DMS 273 (cell line): ENCODE data around the gene PRKAR2A.
A peak's percentile ranks its signal among the peaks of the same experiment; 100 is the strongest.
"Not testable (repeated sequence)": the region's sequence is repeated elsewhere in the genome, so short reads cannot be mapped to it uniquely, and the experiment has no call there.

Source experiments
- DNase-seq: peaks from one replicate; lab custom pipeline; 2025; ENCODE audit not compliant: unreplicated experiment; lab: John Stamatoyannopoulos, UW

The PRKAR2A gene

GRCh38 chr3:48734541-48734940, 113.1 kb downstream of the PRKAR2A start:
- DNase-seq: not testable (repeated sequence)

- DNase-seq: not testable (repeated sequence)
Measured at GRCh38 chr3:48733752-48734518, 113.7 kb downstream of the PRKAR2A start.

GRCh38 chr3:48727511-48727910, 120.2 kb downstream of the PRKAR2A start:
- no peak for DNase-seq

- not testable (repeated sequence) for DNase-seq
Measured at GRCh38 chr3:48725185-48725855, 122.4 kb downstream of the PRKAR2A start.

- DNase-seq: no peak
Measured at GRCh38 chr3:48723725-48724124, 123.9 kb downstream of the PRKAR2A start.

GRCh38 chr3:48723293-48723692, 124.4 kb downstream of the PRKAR2A start:
- DNase-seq: not testable (repeated sequence)

GRCh38 chr3:48716982-48717746, 130.5 kb downstream of the PRKAR2A start, which contains the start of gene IP6K2:
TSS of gene IP6K2 (minus strand) at chr3:48717221. CDS start at chr3:48695291, 21,930 bp downstream.
- peak; percentile 98 for DNase-seq

GRCh38 chr3:48716508-48716981, 131.1 kb downstream of the PRKAR2A start:
- peak; percentile 45 for DNase-seq

- no peak for DNase-seq
Measured at GRCh38 chr3:48715174-48715800, 132.4 kb downstream of the PRKAR2A start.

- no peak for DNase-seq
Measured at GRCh38 chr3:48711727-48712126, 135.9 kb downstream of the PRKAR2A start.

- no peak for DNase-seq
Measured at GRCh38 chr3:48709051-48709461, 138.6 kb downstream of the PRKAR2A start.

GRCh38 chr3:48708481-48708889, 139.2 kb downstream of the PRKAR2A start:
- no peak for DNase-seq

- no peak for DNase-seq
Measured at GRCh38 chr3:48707157-48707556, 140.5 kb downstream of the PRKAR2A start.

- no peak for DNase-seq
Measured at GRCh38 chr3:48702320-48702920, 145.3 kb downstream of the PRKAR2A start.

GRCh38 chr3:48700731-48701405, 146.8 kb downstream of the PRKAR2A start:
- DNase-seq: no peak

- no peak for DNase-seq
Measured at GRCh38 chr3:48698891-48699290, 148.8 kb downstream of the PRKAR2A start.

- no peak for DNase-seq
Measured at GRCh38 chr3:48697952-48698351, 149.7 kb downstream of the PRKAR2A start.

- no peak for DNase-seq
Measured at GRCh38 chr3:48696601-48697000, 151.1 kb downstream of the PRKAR2A start.
